GM12878 (cell line): ENCODE results near the gene EIF2S1. TPM values are rescaled to one million over a fixed set of nuclear protein-coding genes. Genes with fewer than 3 reads are reported as not detected.

Source experiments
- ATAC-seq: fragments of 200-7000 bp; cut with Tn5 transposase; 3 replicates; pipeline ENCODE4 v1.9.1; 2020; ENCODE audit warnings: mild to moderate bottlenecking, moderate library complexity
- BruUV-seq: library from RNA; stranded (reverse); fragments of 400-500 nt; replicated peaks from 2 replicates; lab custom pipeline; 2021; lab: Mats Ljungman, UMichigan
- CTCF ChIA-PET: fragments of 300-600 bp; sonication (Branson Sonifier 250); formaldehyde crosslinking; extraction: SDS; loops from one replicate; lab custom pipeline; 2021; ENCODE audit warnings: inconsistent platforms; lab: Yijun Ruan, JAX
- POLR2A ChIA-PET: fragments of 350-600 bp; formaldehyde crosslinking; extraction: SDS; loops from one replicate; lab custom pipeline; 2021; ENCODE audit warnings: inconsistent platforms; lab: Charles Lee
- RAD21 ChIA-PET: fragments of 300-600 bp; sonication (Branson Sonifier 250); formaldehyde crosslinking; loops from one replicate; lab custom pipeline; 2023; ENCODE audit warnings: antibody characterized with exemption; ENCODE audit not compliant: unreplicated experiment; lab: Charles Lee
- SMC1A ChIA-PET: fragments of 300-600 bp; sonication (Branson Sonifier 250); formaldehyde crosslinking; loops from one replicate; lab custom pipeline; 2023; ENCODE audit not compliant: unreplicated experiment, uncharacterized antibody; lab: Charles Lee
- DNase-seq: peaks from one replicate; pipeline ENCODE4 v3.0.0-alpha.2; 2011; ENCODE audit warnings: low read depth, low spot score
- FAIRE-seq: peaks from 3 replicates; lab custom pipeline; 2011; peaks lifted over from hg19 to GRCh38; lab: Jason Lieb, UNC
- H2AFZ ChIP-seq: 2 replicates; pipeline ENCODE4 v1.6.0; 2011; ENCODE audit warnings: low read depth, low read length, control low read depth; ENCODE audit not compliant: control insufficient read depth
- H3K27ac ChIP-seq: 2 replicates; pipeline ENCODE4 v1.5.1; 2011; ENCODE audit warnings: control low read depth; ENCODE audit not compliant: control insufficient read depth, insufficient read depth
- H3K27me3 ChIP-seq, 2 experiments: replicated peaks in 1 of 2; 2 replicates each; pipeline versions ENCODE4 v1.6.0 to v1.6.1; 2011; ENCODE audit warnings: low read length in 1 of 2; ENCODE audit not compliant: control insufficient read depth in 2 of 2, insufficient read depth in 2 of 2
- H3K36me3 ChIP-seq, 2 experiments: 2 replicates each; pipeline ENCODE4 v1.5.1; 2011; ENCODE audit warnings: low read length in 1 of 2; ENCODE audit not compliant: control insufficient read depth in 2 of 2, insufficient read depth in 2 of 2
- H3K4me1 ChIP-seq: 2 replicates; pipeline ENCODE4 v1.6.1; 2011; ENCODE audit warnings: mild to moderate bottlenecking, low read length, moderate library complexity, mixed read lengths; ENCODE audit not compliant: control insufficient read depth, insufficient read depth
- H3K4me2 ChIP-seq: 2 replicates; pipeline ENCODE4 v1.6.0; 2011; ENCODE audit warnings: control low read depth; ENCODE audit not compliant: control insufficient read depth, insufficient read depth
- H3K4me3 ChIP-seq: fragments of 200-600 bp; sonication (generic); 2 replicates; pipeline ENCODE4 v1.5.1; 2016
- H3K79me2 ChIP-seq: 2 replicates; pipeline ENCODE4 v1.6.0; 2011; ENCODE audit warnings: low read length; ENCODE audit not compliant: control insufficient read depth, insufficient read depth
- H3K9ac ChIP-seq: 2 replicates; pipeline ENCODE4 v1.8.0; 2011; ENCODE audit warnings: low read length, control low read depth, mixed read lengths; ENCODE audit not compliant: control insufficient read depth, insufficient read depth
- H3K9me3 ChIP-seq: replicated peaks from 3 replicates; pipeline ENCODE4 v1.5.1; 2011; ENCODE audit warnings: mild to moderate bottlenecking, low read length; ENCODE audit not compliant: control insufficient read depth, insufficient read depth
- H4K20me1 ChIP-seq: 2 replicates; pipeline ENCODE4 v1.6.0; 2011; ENCODE audit not compliant: control insufficient read depth, insufficient read depth
- ATF7 ChIP-seq: fragments of 450-650 bp; IDR thresholded peaks from 2 replicates; pipeline ENCODE4 v1.6.1; 2016; ENCODE audit warnings: low read depth, mild to moderate bottlenecking
- POLR2AphosphoS2 ChIP-seq: IDR thresholded peaks from 2 replicates; pipeline ENCODE4 v1.6.1; 2011; ENCODE audit warnings: low read depth, mild to moderate bottlenecking, low read length, improper control_type of control experiment, moderate library complexity
- RFX5 ChIP-seq: IDR thresholded peaks from 2 replicates; pipeline ENCODE4 v1.6.1; 2011; ENCODE audit warnings: low read depth, low read length, improper control_type of control experiment
- STAT3 ChIP-seq: IDR thresholded peaks from 2 replicates; pipeline ENCODE4 v1.6.1; 2011; ENCODE audit warnings: low read depth, low read length, improper control_type of control experiment
- ZNF217 ChIP-seq: fragments of 450-650 bp; IDR thresholded peaks from 2 replicates; pipeline ENCODE4 v1.6.1; 2017; ENCODE audit warnings: antibody characterized with exemption, mild to moderate bottlenecking
- WGBS: methylation state at CpG from one replicate; pipeline ENCODE4 v1.1.6; 2016; ENCODE audit warnings: low lambda C conversion rate; ENCODE audit not compliant: insufficient replicate concordance, insufficient coverage; ENCODE audit errors: missing lambda C conversion rate; 5-methylcytosine and 5-hydroxymethylcytosine counted together
- in situ Hi-C: fragments of 300-500 bp; cut with MboI; formaldehyde crosslinking; loops from 9 replicates; pipeline ENCODE4 v1.14.3; 2018; ENCODE audit warnings: mixed read lengths
- intact Hi-C: fragments of 100-400 bp; cut with micrococcal nuclease; formaldehyde crosslinking; loops from one replicate; pipeline ENCODE4 v1.14.2; 2022; ENCODE audit not compliant: unreplicated experiment
- polyA plus RNA-seq, 11 experiments: library from polyadenylated mRNA; depleted of rRNA in 4 of 11; unstranded in 6 of 11; stranded (reverse) in 5 of 11; fragments of >200 nt; fragmentation: Nextera tagmentation in 4 of 11; fragmentation: Illumina TruSeq in 1 of 11; extraction: Ambion mirVana in 4 of 11; extraction: Trizol in 1 of 11; gene quantifications; 1 replicate in 1 of 11; 2 replicates in 10 of 11; pipeline versions ENCODE4 v1.2.1 to v1.2.3, GENCODE V29; 2011 to 2016; ENCODE audit warnings: inconsistent platforms in 2 of 11, missing spikeins in 2 of 11, low read depth in 1 of 11
- total RNA-seq, 4 experiments: library from RNA; depleted of rRNA in 3 of 4; stranded (reverse); fragments of >200 nt in 3 of 4; fragmentation: Illumina TruSeq in 1 of 4; extraction: Trizol in 1 of 4; gene quantifications; 2 replicates each; pipeline versions ENCODE4 v1.2.1 to v1.2.3, GENCODE V29; 2013 to 2021
- TF ChIP-seq, protein P1 (sequence below): fragments of 450-650 bp; IDR thresholded peaks from 2 replicates; pipeline ENCODE4 v1.6.1; 2016; ENCODE audit warnings: mild to moderate bottlenecking
- TF ChIP-seq, protein P2 (sequence below): fragments of 450-650 bp; IDR thresholded peaks from 2 replicates; pipeline ENCODE4 v1.6.1; 2017; ENCODE audit warnings: antibody characterized with exemption, mild to moderate bottlenecking, moderate library complexity
- TF ChIP-seq, protein P3 (sequence below): fragments of 450-650 bp; IDR thresholded peaks from 2 replicates; pipeline ENCODE4 v1.6.1; 2016; ENCODE audit warnings: mild to moderate bottlenecking, moderate library complexity, borderline replicate concordance
- TF ChIP-seq, protein P4 (sequence below): fragments of 450-650 bp; IDR thresholded peaks from 2 replicates; pipeline ENCODE4 v1.6.1; 2017; ENCODE audit warnings: mild to moderate bottlenecking, low read depth, inconsistent platforms; ENCODE audit not compliant: poor library complexity, severe bottlenecking
- TF ChIP-seq, protein P5 (sequence below), 3 experiments: IDR thresholded peaks in 2 of 3; conservative IDR thresholded peaks in 1 of 3; 2 replicates each; pipeline ENCODE4 v1.5.1; 2011; ENCODE audit warnings: low read depth in 3 of 3, low read length in 3 of 3, mild to moderate bottlenecking in 3 of 3, control low read depth in 2 of 3, moderate library complexity in 2 of 3, inconsistent platforms in 1 of 3, mixed read lengths in 1 of 3; ENCODE audit not compliant: control insufficient read depth in 2 of 3, insufficient read depth in 1 of 3; ENCODE audit errors: extremely low read depth in 1 of 3

The EIF2S1 gene
- total and polyA plus RNA-seq, 10 of the 15 experiments (the other 5 are each of a cell fraction or from before 2014, with no cell fraction given) = 155 to 563 (median 262) TPM

DNA sequence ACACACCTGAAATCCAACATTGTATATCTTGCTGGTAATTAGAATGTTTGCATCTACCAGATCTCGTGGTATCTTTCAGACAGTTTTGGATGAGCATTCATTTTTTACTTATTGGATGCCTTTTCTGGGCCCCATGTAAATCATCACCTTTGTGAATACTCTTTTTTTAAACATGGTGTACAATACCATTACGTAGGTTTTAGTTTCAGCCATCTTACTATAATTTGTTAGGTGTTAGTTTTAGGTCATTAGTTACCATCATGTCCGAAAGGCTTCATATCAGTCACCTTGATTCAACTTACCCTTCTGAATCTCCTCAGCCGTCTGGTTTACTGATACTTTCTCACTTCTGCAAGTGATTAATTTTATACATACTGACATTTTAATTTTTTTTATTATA, 5.3 kb downstream of the EIF2S1 start:
- DNase-seq (no peak), FAIRE-seq (no peak), ATAC-seq (peak; percentile 77)
- in situ Hi-C loops = no loop called here
- 89% methylated on average over 4 of the region's 4 CpGs for WGBS
- H3K9ac ChIP-seq = no peak overlapping the region
- no peaks in the 10 kb centered on the region; the same call in 2 of the 3 replicates for H3K9me3 ChIP-seq
- H3K4me2 ChIP-seq = no peak overlapping the region
- H3K4me1 ChIP-seq = no peaks in the 10 kb centered on the region
- no peaks in the 10 kb centered on the region for H4K20me1 ChIP-seq
- SMC1A ChIA-PET = interaction anchor here (1.4 to 1.5 kb wide), 2 partner anchors 9 to 308 kb away, joined by 3 to 4 read pairs; no protein-coding TSS in a partner anchor
- POLR2A ChIA-PET = interaction anchor here (0.7 kb wide), 1 partner anchor 1380 kb away, joined by 3 read pairs; no protein-coding TSS in a partner anchor
- intact Hi-C loops = no loop called here
- H3K27me3 ChIP-seq = no peaks in the 10 kb centered on the region
- BruUV-seq = no TSS peak
- peaks cover 5 to 27% of the 10 kb centered on the region in 2 experiments for H3K36me3 ChIP-seq
- H2AFZ ChIP-seq = no peak overlapping the region
- no peak overlapping the region for H3K4me3 ChIP-seq
- peaks cover 66% of the 10 kb centered on the region for H3K79me2 ChIP-seq
- H3K27ac ChIP-seq = no peak overlapping the region
- RAD21 ChIA-PET = interaction anchor here (1.1 kb wide), 1 partner anchor 339 kb away, joined by 3 read pairs; no protein-coding TSS in a partner anchor
- CTCF ChIA-PET = interaction anchor here (0.6 to 1.3 kb wide), 3 partner anchors 14 to 206 kb away, joined by 3 to 5 read pairs (median 3); no protein-coding TSS in a partner anchor
- TF ChIP-seq, protein P1, sequence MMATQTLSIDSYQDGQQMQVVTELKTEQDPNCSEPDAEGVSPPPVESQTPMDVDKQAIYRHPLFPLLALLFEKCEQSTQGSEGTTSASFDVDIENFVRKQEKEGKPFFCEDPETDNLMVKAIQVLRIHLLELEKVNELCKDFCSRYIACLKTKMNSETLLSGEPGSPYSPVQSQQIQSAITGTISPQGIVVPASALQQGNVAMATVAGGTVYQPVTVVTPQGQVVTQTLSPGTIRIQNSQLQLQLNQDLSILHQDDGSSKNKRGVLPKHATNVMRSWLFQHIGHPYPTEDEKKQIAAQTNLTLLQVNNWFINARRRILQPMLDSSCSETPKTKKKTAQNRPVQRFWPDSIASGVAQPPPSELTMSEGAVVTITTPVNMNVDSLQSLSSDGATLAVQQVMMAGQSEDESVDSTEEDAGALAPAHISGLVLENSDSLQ = peak; percentile 37; the same call in 1 of the 2 replicates
- TF ChIP-seq ATF7 (peak; percentile 93), ZNF217 (no peak), POLR2AphosphoS2 (no peak), RFX5 (peak; percentile 61; the same call in 1 of the 2 replicates), STAT3 (no peak)
- TF ChIP-seq, protein P2, sequence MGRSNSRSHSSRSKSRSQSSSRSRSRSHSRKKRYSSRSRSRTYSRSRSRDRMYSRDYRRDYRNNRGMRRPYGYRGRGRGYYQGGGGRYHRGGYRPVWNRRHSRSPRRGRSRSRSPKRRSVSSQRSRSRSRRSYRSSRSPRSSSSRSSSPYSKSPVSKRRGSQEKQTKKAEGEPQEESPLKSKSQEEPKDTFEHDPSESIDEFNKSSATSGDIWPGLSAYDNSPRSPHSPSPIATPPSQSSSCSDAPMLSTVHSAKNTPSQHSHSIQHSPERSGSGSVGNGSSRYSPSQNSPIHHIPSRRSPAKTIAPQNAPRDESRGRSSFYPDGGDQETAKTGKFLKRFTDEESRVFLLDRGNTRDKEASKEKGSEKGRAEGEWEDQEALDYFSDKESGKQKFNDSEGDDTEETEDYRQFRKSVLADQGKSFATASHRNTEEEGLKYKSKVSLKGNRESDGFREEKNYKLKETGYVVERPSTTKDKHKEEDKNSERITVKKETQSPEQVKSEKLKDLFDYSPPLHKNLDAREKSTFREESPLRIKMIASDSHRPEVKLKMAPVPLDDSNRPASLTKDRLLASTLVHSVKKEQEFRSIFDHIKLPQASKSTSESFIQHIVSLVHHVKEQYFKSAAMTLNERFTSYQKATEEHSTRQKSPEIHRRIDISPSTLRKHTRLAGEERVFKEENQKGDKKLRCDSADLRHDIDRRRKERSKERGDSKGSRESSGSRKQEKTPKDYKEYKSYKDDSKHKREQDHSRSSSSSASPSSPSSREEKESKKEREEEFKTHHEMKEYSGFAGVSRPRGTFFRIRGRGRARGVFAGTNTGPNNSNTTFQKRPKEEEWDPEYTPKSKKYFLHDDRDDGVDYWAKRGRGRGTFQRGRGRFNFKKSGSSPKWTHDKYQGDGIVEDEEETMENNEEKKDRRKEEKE = no peak
- TF ChIP-seq, protein P3, sequence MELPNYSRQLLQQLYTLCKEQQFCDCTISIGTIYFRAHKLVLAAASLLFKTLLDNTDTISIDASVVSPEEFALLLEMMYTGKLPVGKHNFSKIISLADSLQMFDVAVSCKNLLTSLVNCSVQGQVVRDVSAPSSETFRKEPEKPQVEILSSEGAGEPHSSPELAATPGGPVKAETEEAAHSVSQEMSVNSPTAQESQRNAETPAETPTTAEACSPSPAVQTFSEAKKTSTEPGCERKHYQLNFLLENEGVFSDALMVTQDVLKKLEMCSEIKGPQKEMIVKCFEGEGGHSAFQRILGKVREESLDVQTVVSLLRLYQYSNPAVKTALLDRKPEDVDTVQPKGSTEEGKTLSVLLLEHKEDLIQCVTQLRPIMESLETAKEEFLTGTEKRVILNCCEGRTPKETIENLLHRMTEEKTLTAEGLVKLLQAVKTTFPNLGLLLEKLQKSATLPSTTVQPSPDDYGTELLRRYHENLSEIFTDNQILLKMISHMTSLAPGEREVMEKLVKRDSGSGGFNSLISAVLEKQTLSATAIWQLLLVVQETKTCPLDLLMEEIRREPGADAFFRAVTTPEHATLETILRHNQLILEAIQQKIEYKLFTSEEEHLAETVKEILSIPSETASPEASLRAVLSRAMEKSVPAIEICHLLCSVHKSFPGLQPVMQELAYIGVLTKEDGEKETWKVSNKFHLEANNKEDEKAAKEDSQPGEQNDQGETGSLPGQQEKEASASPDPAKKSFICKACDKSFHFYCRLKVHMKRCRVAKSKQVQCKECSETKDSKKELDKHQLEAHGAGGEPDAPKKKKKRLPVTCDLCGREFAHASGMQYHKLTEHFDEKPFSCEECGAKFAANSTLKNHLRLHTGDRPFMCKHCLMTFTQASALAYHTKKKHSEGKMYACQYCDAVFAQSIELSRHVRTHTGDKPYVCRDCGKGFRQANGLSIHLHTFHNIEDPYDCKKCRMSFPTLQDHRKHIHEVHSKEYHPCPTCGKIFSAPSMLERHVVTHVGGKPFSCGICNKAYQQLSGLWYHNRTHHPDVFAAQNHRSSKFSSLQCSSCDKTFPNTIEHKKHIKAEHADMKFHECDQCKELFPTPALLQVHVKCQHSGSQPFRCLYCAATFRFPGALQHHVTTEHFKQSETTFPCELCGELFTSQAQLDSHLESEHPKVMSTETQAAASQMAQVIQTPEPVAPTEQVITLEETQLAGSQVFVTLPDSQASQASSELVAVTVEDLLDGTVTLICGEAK = no peak
- TF ChIP-seq, protein P4, sequence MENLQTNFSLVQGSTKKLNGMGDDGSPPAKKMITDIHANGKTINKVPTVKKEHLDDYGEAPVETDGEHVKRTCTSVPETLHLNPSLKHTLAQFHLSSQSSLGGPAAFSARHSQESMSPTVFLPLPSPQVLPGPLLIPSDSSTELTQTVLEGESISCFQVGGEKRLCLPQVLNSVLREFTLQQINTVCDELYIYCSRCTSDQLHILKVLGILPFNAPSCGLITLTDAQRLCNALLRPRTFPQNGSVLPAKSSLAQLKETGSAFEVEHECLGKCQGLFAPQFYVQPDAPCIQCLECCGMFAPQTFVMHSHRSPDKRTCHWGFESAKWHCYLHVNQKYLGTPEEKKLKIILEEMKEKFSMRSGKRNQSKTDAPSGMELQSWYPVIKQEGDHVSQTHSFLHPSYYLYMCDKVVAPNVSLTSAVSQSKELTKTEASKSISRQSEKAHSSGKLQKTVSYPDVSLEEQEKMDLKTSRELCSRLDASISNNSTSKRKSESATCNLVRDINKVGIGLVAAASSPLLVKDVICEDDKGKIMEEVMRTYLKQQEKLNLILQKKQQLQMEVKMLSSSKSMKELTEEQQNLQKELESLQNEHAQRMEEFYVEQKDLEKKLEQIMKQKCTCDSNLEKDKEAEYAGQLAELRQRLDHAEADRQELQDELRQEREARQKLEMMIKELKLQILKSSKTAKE = peak; percentile 39
- TF ChIP-seq, protein P5, sequence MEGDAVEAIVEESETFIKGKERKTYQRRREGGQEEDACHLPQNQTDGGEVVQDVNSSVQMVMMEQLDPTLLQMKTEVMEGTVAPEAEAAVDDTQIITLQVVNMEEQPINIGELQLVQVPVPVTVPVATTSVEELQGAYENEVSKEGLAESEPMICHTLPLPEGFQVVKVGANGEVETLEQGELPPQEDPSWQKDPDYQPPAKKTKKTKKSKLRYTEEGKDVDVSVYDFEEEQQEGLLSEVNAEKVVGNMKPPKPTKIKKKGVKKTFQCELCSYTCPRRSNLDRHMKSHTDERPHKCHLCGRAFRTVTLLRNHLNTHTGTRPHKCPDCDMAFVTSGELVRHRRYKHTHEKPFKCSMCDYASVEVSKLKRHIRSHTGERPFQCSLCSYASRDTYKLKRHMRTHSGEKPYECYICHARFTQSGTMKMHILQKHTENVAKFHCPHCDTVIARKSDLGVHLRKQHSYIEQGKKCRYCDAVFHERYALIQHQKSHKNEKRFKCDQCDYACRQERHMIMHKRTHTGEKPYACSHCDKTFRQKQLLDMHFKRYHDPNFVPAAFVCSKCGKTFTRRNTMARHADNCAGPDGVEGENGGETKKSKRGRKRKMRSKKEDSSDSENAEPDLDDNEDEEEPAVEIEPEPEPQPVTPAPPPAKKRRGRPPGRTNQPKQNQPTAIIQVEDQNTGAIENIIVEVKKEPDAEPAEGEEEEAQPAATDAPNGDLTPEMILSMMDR (IDR thresholded peaks at IDR 0.05 in 2 of 3, conservative IDR thresholded peaks at IDR 0.05 in 1 of 3; ENCODE audit: control insufficient read depth in 2 of 3, extremely low read depth in 1 of 3, insufficient read depth in 1 of 3, low read depth in 3 of 3, low read length in 3 of 3) = no peak
